ENCODE results near the gene LRIG3. TPM values are rescaled to one million over a fixed set of nuclear protein-coding genes. Genes with fewer than 3 reads are reported as not detected.

Gene LRIG3
- total RNA-seq, 1 donor: 85.0 TPM

DNA sequence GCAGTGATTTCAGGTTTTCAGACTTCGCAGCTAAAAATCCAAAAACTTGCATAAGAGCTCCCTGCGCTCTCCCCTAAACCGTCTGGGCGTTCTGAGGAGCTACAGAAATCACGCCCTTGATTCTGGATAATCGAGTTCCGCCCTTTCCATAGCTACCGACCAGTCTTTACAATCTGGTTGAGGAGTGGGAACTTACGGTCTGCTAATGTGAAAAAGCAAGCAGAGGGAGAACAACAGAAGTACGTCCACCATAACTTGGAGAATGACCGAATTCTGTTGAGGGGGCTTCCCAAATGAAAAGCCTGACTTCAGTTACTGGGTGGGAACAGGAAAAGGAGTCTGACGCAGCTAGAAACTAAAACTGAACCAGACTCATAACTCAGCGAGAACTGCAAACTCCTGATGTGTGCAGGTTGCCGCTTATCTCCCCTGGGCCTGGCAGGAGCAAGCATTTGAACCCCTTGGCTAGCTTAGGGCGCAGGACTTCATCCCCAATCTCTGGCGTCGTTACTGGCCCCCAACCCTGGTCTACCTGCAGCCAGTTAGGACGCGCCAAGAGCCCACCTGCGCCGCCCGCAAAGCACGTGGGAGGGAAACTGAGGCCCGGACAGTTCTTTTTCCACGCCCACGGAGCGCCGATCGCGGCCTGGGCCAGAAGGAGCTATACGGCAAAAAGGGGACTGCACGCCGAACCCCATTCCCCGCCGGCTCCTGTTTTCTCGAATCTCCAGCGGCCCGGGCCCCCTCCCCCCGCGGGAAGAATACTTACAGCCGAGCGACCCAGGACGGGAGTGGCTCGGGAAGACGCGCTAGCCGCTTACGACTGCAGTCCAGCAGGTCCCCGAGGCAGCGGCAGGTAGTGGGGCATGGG is 838 bp downstream of the LRIG3 start:
- H3K36me3 ChIP-seq (ENCODE audit: insufficient read depth, low read length): no peaks in the 10 kb centered on the region
- H3K27me3 ChIP-seq (ENCODE audit: insufficient read depth, low read length): no peaks in the 10 kb centered on the region
- H3K4me1 ChIP-seq (ENCODE audit: insufficient read depth, low read length): peaks cover 39% of the 10 kb centered on the region
- peak overlapping the region; percentile 95 for H2AFZ ChIP-seq (ENCODE audit: low read length)
- H3K79me2 ChIP-seq (ENCODE audit: insufficient read depth, low read length): peaks cover 55% of the 10 kb centered on the region
- H3K4me3 ChIP-seq (ENCODE audit: insufficient read depth, low read length): peak overlapping the region; percentile 90
- no peaks in the 10 kb centered on the region for H3K9me3 ChIP-seq (ENCODE audit: low read depth, low read length)
- no peaks in the 10 kb centered on the region for H4K20me1 ChIP-seq (ENCODE audit: insufficient read depth, low read length)
- TF ChIP-seq, protein P1, sequence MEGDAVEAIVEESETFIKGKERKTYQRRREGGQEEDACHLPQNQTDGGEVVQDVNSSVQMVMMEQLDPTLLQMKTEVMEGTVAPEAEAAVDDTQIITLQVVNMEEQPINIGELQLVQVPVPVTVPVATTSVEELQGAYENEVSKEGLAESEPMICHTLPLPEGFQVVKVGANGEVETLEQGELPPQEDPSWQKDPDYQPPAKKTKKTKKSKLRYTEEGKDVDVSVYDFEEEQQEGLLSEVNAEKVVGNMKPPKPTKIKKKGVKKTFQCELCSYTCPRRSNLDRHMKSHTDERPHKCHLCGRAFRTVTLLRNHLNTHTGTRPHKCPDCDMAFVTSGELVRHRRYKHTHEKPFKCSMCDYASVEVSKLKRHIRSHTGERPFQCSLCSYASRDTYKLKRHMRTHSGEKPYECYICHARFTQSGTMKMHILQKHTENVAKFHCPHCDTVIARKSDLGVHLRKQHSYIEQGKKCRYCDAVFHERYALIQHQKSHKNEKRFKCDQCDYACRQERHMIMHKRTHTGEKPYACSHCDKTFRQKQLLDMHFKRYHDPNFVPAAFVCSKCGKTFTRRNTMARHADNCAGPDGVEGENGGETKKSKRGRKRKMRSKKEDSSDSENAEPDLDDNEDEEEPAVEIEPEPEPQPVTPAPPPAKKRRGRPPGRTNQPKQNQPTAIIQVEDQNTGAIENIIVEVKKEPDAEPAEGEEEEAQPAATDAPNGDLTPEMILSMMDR (IDR thresholded peaks at IDR 0.05; ENCODE audit: extremely low read depth, low read depth, low read length): no peak
- peak overlapping the region; percentile 84 for H3K27ac ChIP-seq (ENCODE audit: low read depth, low read length)
- peak; percentile 83 for DNase-seq (ENCODE audit: insufficient read length, low spot score, missing footprints)
- H3K4me2 ChIP-seq (ENCODE audit: insufficient read depth, low read length): peak overlapping the region; percentile 85

DNA sequence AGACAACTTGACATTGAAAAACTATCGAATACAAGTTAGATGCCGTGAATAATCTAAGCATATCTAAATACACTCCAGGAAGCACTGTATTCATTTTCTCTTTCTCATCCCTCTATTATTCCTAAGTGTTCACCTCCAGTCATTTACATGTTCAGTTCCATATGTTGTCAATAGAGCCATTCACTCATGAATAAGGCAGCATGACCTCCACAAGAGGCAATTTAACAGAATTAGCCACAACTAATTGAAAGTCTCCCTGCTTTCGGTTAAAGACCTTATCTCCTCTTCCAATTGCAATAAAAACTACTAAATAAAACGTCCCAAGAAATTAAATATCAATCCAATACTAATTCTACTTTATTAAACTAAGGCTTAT is 1.8 kb downstream of the LRIG3 start:
- H3K27me3 ChIP-seq (ENCODE audit: insufficient read depth, low read length): no peaks in the 10 kb centered on the region
- H2AFZ ChIP-seq (ENCODE audit: low read length): no peak overlapping the region
- H3K4me3 ChIP-seq (ENCODE audit: insufficient read depth, low read length): peak overlapping the region; percentile 90
- TF ChIP-seq, protein P1 (IDR thresholded peaks at IDR 0.05; ENCODE audit: extremely low read depth, low read depth, low read length): no peak
- peaks cover 65% of the 10 kb centered on the region for H3K79me2 ChIP-seq (ENCODE audit: insufficient read depth, low read length)
- H3K27ac ChIP-seq (ENCODE audit: low read depth, low read length): peak overlapping the region; percentile 84
- peaks cover 41% of the 10 kb centered on the region for H3K4me1 ChIP-seq (ENCODE audit: insufficient read depth, low read length)
- no peak for DNase-seq (ENCODE audit: insufficient read length, low spot score, missing footprints)
- H3K4me2 ChIP-seq (ENCODE audit: insufficient read depth, low read length): peak overlapping the region; percentile 85
- H3K9me3 ChIP-seq (ENCODE audit: low read depth, low read length): no peaks in the 10 kb centered on the region
- H3K36me3 ChIP-seq (ENCODE audit: insufficient read depth, low read length): peaks cover 5% of the 10 kb centered on the region
- no peaks in the 10 kb centered on the region for H4K20me1 ChIP-seq (ENCODE audit: insufficient read depth, low read length)

DNA sequence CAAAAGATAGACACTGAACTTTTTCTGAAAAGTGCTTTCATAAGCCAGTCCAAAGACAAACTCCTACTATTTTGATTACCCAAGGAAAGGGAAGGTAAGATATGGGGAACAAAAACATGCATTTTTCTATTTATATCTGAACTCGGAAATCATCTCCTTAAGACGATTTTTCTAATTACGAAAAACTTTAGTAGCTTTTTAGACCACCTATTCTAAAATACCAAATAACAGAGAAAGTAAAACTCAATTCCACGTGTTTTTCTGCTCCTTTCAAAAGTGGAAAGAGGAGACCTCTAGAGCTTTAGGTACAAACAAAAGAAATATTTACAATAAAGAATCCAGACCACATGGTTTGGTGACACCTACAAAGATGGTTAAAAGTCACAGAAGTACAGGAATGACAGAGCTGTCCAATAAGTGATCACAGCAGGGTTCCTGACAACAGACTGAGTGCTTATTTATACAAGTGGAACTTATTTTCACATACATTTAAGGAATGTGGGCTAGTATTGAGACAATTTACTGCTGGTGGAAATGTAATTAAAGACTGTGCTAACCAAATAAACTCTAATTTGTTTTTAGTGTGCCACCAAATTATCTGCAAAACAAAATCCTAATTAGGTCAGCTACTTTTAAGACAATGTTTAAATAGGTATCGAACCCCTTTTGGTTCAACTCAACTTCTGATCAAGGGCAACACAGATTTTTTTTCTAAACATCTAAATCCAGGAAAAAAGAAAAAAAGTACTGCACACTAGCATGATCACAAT is 2.4 kb downstream of the LRIG3 start:
- TF ChIP-seq, protein P1 (IDR thresholded peaks at IDR 0.05; ENCODE audit: extremely low read depth, low read depth, low read length): no peak
- no peak for DNase-seq (ENCODE audit: insufficient read length, low spot score, missing footprints)
- H2AFZ ChIP-seq (ENCODE audit: low read length): peak overlapping the region; percentile 4
- no peaks in the 10 kb centered on the region for H3K27me3 ChIP-seq (ENCODE audit: insufficient read depth, low read length)
- peak overlapping the region; percentile 85 for H3K4me2 ChIP-seq (ENCODE audit: insufficient read depth, low read length)
- peaks cover 41% of the 10 kb centered on the region for H3K4me1 ChIP-seq (ENCODE audit: insufficient read depth, low read length)
- peak overlapping the region; percentile 84 for H3K27ac ChIP-seq (ENCODE audit: low read depth, low read length)
- H3K79me2 ChIP-seq (ENCODE audit: insufficient read depth, low read length): peaks cover 68% of the 10 kb centered on the region
- peak overlapping the region; percentile 90 for H3K4me3 ChIP-seq (ENCODE audit: insufficient read depth, low read length)
- H3K9me3 ChIP-seq (ENCODE audit: low read depth, low read length): no peaks in the 10 kb centered on the region
- H4K20me1 ChIP-seq (ENCODE audit: insufficient read depth, low read length): no peaks in the 10 kb centered on the region
- peaks cover 8% of the 10 kb centered on the region for H3K36me3 ChIP-seq (ENCODE audit: insufficient read depth, low read length)
